ENCODE measurements around the gene EHBP1L1.

- no peak for TF ChIP-seq CTCF (IDR thresholded peaks at IDR 0.05)
- TF ChIP-seq POLR2A (IDR thresholded peaks at IDR 0.05), result no peak
Measured at GRCh38 chr11:65612691-65613090, 36.8 kb downstream of the EHBP1L1 start.

Data from lower leg skin (tissue), 3 donors.